ENCODE data around the gene COPS6.

DNA sequence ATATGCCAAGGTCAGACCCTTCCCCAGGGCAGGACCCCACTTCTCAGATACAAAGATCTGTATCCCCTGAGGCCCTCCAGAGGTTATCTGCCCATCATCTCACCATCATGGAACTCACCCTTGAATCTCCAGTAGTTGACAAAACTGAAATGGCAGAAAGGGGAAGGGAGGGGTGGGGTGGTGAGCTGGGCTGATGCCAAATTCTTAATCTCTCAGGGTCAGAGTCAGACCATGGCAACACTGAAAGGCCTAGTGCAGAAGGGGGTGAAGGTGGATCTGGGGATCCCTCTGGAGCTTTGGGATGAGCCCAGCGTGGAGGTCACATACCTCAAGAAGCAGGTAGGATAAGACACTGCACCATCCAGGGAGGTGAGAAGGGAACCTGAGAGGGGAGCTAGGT, 33.8 kb downstream of the COPS6 start:
- TF ChIP-seq, protein P1, sequence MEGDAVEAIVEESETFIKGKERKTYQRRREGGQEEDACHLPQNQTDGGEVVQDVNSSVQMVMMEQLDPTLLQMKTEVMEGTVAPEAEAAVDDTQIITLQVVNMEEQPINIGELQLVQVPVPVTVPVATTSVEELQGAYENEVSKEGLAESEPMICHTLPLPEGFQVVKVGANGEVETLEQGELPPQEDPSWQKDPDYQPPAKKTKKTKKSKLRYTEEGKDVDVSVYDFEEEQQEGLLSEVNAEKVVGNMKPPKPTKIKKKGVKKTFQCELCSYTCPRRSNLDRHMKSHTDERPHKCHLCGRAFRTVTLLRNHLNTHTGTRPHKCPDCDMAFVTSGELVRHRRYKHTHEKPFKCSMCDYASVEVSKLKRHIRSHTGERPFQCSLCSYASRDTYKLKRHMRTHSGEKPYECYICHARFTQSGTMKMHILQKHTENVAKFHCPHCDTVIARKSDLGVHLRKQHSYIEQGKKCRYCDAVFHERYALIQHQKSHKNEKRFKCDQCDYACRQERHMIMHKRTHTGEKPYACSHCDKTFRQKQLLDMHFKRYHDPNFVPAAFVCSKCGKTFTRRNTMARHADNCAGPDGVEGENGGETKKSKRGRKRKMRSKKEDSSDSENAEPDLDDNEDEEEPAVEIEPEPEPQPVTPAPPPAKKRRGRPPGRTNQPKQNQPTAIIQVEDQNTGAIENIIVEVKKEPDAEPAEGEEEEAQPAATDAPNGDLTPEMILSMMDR (IDR thresholded peaks at IDR 0.05), result no peak
- no peak for TF ChIP-seq POLR2A (IDR thresholded peaks at IDR 0.05)
